HG03060 (cell line): ENCODE measurements around the gene RAB9A.
"Not testable (repeated sequence)": the region's sequence is repeated elsewhere in the genome, so short reads cannot be mapped to it uniquely, and the experiment has no call there.

Source experiments
- ATAC-seq: cut with Tn5 transposase; IDR thresholded peaks from one replicate; pipeline ENCODE4 v1.9.1; 2021; ENCODE audit warnings: low read depth, moderate number of reproducible peaks; ENCODE audit not compliant: unreplicated experiment

The RAB9A gene, protein sequence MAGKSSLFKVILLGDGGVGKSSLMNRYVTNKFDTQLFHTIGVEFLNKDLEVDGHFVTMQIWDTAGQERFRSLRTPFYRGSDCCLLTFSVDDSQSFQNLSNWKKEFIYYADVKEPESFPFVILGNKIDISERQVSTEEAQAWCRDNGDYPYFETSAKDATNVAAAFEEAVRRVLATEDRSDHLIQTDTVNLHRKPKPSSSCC

DNA sequence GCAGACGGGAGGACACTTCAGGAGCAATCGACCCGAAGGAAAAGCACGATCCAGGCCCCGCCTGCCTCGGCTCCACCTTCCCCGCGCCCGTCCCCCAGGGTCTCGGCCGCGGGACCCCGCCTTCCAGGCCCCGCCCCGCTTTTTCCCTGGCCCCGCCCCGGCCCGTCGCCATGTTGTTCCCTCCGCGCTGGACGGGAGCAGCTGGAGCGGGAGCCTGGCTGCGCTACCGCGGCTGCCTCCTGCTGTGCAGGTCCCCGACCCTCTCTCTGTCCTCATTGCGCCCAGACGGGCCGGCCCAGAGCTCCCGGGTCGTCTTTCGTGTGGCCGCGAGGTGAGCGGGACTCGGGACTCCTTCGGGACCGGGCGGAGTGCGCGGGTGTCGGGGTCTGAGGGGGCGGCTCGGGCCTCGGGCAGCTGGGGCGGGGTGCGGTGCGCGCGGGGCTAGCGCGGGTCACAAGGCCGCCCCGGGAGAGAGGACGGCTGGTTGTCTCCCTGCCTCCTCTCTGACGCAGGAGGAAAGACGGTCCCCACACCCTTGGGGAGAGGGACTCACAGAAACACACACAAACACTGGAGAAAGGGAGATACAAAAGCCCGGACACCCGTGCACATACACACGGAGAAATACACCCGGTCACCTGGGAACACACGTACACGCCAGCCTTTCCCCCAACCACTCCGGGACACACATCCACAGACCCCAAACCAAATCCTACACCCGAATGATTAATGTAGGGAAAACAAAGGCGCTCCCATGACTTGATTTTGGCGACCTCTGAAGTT, at the start of gene RAB9A:
TSS of gene RAB9A (plus strand) at position 171 of the 783 bp plus-strand sequence. CDS start 19,619 bp downstream, outside the sequence.
- no peak for ATAC-seq

DNA sequence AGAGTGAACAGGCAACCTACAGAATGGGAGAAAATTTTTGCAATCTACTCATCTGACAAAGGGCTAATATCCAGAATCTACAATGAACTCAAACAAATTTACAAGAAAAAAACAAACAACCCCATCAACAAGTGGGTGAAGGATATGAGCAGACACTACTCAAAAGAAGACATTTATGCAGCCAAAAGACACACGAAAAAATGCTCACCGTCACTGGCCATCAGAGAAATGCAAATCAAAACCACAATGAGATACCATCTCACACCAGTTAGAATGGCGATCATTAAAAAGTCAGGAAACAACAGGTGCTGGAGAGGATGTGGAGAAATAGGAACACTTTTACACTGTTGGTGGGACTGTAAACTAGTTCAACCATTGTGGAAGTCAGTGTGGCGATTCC, 47.2 kb upstream of the RAB9A start:
- ATAC-seq, result not testable (repeated sequence)

- ATAC-seq, result no peak
Measured at GRCh38 chrX:13645464-13646153, 43.3 kb upstream of the RAB9A start.

DNA sequence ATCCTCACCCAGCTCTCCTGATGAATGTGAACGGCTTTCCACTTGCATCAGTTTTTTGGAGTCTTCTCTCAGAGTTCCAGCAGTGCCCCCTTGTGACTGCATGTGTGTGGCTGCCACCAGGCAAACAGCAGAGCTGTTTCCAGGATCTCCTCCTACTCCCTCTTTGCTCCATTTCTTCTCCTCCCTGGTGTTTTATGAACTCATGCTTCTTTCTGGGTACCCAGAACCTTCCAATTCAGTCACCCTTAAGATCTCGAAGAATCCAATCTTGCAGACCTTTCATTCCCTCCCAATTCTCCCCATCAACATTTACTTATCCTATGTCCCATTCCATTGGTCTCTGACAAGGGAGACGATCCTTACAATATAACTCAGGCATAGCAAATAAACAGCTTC, 42.8 kb upstream of the RAB9A start:
- no peak for ATAC-seq

DNA sequence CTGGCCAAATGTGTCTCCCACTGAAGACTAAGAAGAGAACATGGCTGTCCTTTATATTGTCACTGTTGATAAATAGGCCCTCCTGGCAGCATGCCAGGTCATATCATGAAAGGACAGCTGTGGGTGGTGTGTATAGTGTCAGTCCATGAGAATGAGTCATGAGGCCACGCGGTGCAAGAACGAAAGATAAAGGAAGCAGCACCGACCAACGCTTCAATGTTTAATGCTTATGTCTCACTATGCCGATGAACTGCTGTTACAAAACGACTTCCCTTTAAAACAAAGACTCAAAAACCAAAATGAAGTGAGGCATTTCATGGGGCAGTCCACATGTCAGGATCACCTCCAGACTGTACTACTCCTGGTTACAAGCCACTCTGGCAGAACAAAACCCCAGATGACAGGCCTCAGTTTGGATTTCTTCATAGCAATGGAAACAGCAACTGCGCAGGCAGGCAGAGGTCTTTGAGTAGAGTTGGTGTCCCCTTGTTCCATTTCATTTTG, 41.2 kb upstream of the RAB9A start:
- ATAC-seq, result no peak

DNA sequence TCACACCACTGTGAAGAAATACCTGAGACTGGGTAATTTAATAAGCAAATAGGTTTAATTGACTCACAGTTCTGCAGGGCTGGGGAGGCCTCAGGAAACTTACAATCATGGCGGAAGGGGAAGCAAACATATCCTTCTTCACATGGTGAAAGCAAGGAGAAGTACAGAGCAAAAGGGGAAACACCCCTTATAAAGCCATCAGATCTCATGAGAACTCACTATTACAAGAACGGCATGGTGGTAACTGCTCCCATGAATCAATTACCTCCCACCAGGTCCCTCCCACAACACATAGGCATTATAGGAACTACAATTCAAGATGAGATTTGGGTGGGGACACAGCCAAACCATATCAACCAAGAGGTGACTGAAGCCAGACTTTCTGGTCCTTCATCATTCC, 40.6 kb upstream of the RAB9A start:
- ATAC-seq, result not testable (repeated sequence)

DNA sequence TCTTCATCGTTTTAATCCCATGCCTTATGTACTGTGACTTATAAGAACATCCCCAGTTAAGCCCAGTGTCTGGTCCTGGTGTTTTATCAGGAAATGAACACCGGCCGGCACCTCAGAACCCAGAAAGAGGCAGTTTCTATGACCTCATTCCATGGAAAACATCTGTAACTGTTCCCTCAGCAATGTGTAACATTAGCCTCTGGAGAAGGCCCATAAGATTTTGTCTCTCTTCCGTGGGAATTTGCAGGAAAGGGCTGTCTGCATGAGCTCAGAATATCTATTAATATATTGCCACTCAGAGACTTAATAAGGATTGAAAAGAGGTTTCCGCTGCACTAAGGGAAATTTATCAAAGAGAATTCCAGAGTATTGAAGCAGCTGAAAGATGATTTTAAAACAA, 39.1 kb upstream of the RAB9A start:
- no peak for ATAC-seq

DNA sequence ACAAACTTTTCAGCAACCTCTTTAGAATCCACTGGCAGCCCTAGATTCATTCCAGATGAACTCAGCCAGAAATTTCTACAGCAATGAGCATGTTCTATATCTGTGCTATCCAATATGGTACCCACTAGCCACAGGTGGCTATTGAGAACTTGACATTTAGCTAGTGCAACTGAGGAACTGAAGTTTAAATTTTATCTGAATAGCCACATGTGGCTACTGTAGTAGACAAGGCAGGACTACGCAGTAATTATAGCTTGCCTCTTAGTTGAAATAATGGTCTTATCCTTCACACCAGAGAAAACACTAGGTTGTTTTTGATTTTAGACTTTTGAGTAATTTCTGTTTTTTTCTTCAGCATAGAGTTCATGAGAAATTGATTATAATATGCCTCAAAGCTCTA, 38.6 kb upstream of the RAB9A start:
- no peak for ATAC-seq

DNA sequence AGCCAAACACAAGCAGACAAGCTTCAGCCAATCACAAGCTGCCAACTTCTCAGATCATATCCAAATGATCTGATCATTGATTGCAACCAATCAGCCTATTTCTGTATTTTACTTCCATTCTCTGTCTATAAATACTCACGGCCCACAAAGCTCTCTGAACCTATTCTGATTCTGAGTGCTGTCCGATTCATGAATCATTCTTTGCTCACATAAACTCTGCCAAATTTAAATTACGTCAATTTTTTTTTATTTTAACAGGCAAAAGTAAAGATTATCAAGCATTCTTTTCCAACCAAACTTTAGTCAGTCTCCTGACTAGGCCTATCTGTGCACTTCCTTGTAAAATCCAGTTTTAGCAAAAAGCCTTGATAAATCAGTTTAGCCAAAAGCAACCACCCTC, 37.8 kb upstream of the RAB9A start:
- no peak for ATAC-seq

GRCh38 chrX:13652287-13652793, 36.6 kb upstream of the RAB9A start:
- no peak for ATAC-seq

- ATAC-seq, result peak; percentile 82
Measured at GRCh38 chrX:13652850-13653693, 35.9 kb upstream of the RAB9A start, which contains the start of gene TCEANC. Gene TCEANC, plus strand, starts transcription at chrX:13653141. Its CDS starts 9,368 bp downstream, at chrX:13662509.

GRCh38 chrX:13654116-13654515, 34.8 kb upstream of the RAB9A start:
- no peak for ATAC-seq

GRCh38 chrX:13655674-13656073, 33.3 kb upstream of the RAB9A start:
- ATAC-seq, result no peak

DNA sequence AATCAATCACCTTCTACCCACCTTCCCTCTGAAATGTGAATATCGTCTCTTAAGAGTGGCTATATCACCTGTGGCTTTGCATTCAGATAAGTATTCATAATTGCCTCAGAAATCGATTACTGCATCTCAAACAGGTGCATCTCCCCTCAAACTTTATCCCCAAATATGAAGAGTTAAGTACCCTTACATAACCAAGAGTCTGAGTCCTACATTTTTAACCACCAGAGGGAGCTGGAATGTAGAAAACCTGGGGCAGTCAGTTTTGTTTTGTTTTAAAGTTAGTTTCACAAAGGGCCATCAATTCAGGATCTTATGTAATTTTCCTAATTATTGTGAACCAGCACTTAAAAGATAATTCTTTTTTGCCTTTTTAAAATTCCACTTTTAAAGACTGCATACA, 30.3 kb upstream of the RAB9A start:
- ATAC-seq, result no peak

DNA sequence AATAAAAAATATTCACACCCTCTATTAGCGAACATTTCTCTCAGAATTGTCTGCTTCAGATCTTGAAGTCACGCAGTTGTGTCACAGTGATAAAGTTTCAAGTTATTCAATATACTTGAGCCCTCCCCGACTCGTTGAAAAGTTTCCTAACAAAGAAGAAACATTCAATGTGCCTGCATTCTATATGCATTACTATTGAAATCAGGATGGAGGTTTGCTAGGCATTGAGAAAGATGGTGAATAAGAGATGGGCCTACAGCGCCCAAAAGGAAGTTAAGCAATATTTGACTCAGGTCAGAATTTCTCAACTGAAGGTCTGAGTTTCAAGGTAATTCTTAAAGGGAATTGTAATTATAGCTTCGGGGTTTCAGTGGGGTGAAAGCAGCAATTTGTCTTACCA, 29.9 kb upstream of the RAB9A start:
- ATAC-seq, result no peak

GRCh38 chrX:13661735-13662288, 27.1 kb upstream of the RAB9A start:
- no peak for ATAC-seq

DNA sequence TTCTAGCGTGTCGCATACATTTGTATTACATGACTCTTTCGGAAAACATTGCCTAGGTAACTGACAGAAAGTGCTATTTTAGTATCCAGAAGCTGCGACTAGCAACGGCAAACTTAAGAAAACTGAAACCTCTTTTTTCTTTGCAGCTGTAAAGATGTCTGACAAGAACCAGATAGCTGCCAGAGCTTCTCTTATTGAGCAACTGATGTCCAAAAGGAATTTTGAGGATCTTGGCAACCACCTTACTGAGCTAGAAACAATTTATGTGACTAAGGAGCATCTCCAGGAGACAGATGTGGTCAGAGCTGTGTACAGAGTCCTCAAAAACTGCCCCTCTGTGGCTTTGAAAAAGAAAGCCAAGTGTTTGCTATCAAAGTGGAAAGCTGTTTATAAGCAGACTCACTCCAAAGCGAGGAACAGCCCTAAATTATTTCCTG, 26.6 kb upstream of the RAB9A start:
- no peak for ATAC-seq

GRCh38 chrX:13664020-13664419, 24.9 kb upstream of the RAB9A start:
- no peak for ATAC-seq

- ATAC-seq, result no peak
Measured at GRCh38 chrX:13666836-13667235, 22.1 kb upstream of the RAB9A start.

DNA sequence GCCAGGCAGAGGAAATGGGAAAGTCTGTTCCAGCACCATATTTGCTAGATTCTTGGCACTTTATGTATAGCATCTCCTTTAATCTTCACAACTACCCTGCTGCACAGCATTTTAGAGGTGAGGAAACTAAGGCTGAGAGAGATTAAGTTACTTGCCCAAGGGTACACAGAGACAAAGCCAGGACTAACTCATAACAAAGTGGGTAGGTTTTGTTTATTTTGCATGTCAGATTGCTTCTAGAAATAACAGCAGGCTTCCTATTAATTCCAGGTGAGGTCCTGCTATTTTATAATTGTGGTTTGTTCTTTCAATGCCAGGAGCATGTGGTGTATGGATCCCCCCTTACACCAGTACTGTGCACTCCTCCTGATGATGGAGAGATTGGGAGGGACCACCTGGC, 21.0 kb upstream of the RAB9A start:
- ATAC-seq, result no peak
